ENCODE measurements around the gene TMEM184A.

TMEM184A gene

DNA sequence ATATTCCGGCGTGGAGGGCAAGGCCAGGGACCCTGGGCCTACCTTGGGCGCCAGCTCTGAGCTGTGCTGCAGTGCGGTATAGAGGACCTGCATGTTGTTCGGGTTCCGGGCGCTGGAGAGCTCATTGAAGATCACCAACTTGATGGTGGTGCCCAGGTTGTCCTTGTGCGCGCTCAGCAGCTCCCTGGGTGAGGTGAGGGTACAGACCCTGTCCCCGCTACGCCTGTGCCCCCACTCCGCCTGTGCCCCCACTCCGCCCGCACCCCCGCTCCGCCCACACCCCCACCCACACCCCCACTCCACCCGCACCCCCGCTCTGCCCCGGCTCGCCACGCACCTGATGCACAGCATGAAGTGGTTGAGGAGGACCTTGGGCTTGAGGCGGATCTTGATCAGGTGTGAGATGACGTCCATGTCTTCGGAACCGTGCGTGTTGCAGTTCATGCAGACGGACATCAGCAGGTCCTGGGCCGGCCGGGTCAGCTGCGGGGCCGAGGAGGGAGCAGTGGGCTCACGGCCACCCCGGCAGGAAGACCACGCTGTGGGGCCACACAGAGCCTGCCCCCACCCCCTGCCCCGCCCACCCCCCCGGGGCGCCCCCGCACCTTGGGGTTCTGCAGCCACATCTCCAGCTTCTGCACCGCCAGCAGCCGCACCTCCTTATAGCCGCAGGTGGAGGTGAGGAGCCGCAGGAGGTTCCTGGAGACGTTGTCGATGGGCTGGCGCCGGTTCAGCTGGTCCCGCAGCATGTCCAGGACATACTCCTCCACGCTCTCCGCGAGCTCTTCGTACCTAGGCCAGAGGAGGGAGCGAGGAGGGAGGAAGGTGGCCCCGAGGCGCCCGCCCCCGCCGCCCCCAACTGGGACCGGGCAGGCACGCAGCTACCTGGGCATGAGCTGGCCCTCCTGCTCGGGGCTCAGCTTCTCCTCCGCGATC, 57.4 kb downstream of the TMEM184A start:
- DNase-seq: no peak

DNA sequence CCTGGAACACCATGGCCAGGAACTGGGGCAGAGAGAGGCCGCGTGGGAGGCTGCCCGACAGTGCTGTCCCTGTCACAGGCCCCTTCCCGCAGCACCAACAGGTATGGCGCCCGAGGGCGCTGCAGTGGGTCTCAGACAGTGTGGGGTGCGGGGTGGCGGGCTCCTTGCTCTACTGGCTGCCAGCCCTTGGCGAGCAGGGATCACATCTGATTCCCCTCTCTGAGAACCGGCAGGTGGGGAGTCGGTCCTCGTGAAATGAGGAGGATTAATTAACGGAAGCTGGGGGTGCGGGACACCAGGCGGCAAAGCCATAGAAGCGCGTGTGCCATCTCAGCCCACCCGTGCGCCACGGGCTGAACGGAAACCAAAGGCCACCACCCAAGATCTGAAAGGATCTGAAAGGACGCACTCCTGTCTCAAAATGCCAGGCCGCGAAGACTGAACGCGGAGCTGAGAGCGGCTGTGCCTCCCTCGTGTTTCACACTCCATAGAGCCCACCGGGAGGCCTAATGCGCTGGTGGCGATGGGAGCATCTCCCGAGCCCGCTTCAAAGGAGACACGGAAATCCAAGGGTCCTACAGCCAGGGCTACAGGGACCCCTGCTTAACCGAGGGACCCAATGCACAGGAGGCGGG, 58.6 kb downstream of the TMEM184A start:
- no peak for DNase-seq

DNA sequence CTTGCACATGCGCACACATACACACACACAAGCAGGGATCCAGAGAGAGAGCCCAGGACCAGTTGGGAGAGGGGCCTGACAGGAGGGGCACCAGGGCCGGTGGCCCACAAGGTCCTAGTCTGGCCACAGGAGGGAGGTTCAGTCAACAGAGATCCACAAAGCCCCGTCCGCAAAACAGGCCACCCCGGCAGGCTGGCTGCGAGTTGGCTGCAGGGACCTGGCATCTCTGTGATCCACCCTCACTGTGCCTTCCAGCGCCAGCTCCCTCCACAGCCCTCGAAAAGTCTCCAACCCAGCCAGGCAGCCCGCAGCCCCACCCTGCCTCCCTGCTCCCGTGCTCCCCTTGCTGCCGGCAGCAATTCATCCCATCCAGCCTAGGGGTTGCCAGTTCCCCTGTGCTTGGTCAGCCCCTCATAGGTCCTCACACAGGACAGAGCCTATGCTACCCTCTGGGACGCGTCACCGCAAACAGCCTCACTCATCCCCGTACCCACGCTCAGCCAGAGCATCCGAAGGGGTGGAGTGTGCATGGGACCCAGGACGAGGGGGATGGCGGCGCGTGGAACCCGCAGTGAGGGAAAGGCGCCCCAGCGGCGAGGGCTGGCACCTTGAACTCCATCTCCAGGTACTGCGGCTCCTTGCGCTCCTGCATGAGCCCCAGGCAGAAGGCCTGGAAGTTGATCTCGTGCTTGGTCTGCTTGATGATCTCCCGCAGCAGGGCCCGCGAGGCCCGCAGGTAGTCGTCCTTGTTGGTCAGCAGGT, 59.3 kb downstream of the TMEM184A start:
- no peak for DNase-seq

DNA sequence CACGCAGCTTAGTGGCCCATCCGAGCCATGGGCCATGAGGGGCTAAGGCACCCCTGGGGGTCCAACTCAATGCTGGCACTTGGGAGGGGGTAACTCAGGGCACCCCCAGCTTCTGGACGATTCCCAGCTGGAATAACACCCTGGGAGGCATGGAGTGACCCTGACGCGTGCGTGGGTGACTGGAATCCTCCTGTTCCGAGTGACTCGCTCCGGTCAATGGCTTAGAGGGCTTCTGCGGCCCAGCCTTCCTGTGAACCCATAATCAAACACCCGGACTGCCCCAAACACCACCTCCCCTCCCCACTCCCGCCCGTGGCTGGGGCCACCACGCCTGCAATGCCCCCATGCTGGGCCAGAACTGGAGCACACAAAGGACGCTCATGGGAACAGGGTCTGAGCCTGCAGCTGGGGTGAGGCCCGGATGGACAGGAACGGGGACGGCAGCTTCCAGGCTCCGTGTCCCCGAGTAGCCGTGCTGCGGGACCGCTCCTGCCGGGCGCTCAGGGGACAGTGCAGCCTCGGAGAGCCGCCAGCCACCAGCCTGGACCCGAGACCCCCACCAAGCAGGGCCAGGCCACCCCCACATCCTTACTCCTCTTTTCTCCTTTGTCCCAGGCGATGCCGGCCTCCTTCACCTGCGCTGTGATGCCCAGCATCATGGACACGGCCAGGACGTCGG, 60.3 kb downstream of the TMEM184A start:
- DNase-seq: no peak

DNA sequence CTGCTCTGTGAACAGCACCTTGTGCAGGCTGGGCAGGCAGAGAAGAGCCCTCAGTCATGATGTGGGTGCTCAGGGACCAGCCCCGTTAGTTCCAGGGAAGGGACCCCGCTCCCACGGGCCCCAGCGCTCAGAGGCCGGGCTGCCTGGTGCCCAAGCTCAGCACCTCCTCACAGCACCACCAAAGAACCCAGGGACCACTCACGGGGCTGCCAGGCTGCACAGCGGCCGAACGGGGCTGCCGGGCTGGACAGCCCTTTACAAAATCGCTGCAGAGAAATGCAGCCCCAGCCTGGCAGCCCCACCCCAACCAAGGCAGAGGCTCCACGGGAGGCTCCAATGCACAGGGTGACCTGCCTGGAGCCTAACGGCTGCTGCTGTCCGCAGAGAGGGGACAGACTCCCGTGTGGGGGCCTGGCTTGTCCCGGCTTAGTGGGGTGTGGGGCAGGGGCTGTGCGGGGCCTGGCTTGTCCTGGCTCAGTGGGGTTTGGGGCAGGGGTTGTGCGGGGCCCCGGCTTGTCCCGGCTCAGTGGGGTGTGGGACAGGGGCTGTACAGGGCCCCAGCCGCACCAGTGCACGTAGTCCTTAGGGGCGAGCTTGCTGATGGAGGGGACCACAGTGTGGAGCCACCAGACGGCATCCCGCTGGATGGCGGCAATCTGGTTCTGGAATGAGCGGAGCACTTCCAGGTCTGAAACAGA, 61.0 kb downstream of the TMEM184A start:
- no peak for DNase-seq

- no peak for DNase-seq
Observed at GRCh38 chr7:1494447-1494846, 61.6 kb downstream of the TMEM184A start.

GRCh38 chr7:1493571-1493970, 62.4 kb downstream of the TMEM184A start:
- no peak for DNase-seq

- no peak for DNase-seq
Observed at GRCh38 chr7:1493129-1493528, 62.9 kb downstream of the TMEM184A start.

GRCh38 chr7:1492640-1493039, 63.4 kb downstream of the TMEM184A start:
- DNase-seq: no peak

Measured in NCI-H2227 treated with DMSO at 0.1 percent for 48 hours (cell line).